COLO668 (cell line): Measurements from ENCODE around the gene ZNF83.
"Not testable (repeated sequence)": the region's sequence is repeated elsewhere in the genome, so short reads cannot be mapped to it uniquely, and the experiment has no call there.

ENCODE experiments used
- DNase-seq: peaks from one replicate; lab custom pipeline; 2025; ENCODE audit not compliant: unreplicated experiment; lab: John Stamatoyannopoulos, UW

ZNF83 gene

GRCh38 chr19:52640916-52641315 lies 2.8 kb upstream of the ZNF83 start:
- no peak for DNase-seq

- DNase-seq, result no peak
These were observed 1.8 kb upstream of the ZNF83 start for GRCh38 chr19:52639996-52640395.

GRCh38 chr19:52638601-52639000 lies 446 bp upstream of the ZNF83 start:
- DNase-seq, result peak; percentile 66

GRCh38 chr19:52635786-52636570 lies 2.2 kb downstream of the ZNF83 start:
- no peak for DNase-seq

- DNase-seq, result not testable (repeated sequence)
These were observed 10.7 kb downstream of the ZNF83 start for GRCh38 chr19:52627441-52627840.

- no peak for DNase-seq
These were observed 11.2 kb downstream of the ZNF83 start for GRCh38 chr19:52626915-52627314.

- DNase-seq, result no peak
These were observed 15.9 kb downstream of the ZNF83 start for GRCh38 chr19:52622261-52622660.

- DNase-seq, result no peak
These were observed 16.8 kb downstream of the ZNF83 start for GRCh38 chr19:52621376-52621775.

- DNase-seq, result no peak
These were observed 24.8 kb downstream of the ZNF83 start for GRCh38 chr19:52613299-52613906.

GRCh38 chr19:52603558-52604207 lies 34.5 kb downstream of the ZNF83 start:
- DNase-seq, result no peak

GRCh38 chr19:52602941-52603340 lies 35.2 kb downstream of the ZNF83 start:
- DNase-seq, result no peak

GRCh38 chr19:52601974-52602366 lies 36.2 kb downstream of the ZNF83 start:
- not testable (repeated sequence) for DNase-seq

- DNase-seq, result peak; percentile 94
These were observed 36.9 kb downstream of the ZNF83 start for GRCh38 chr19:52601025-52601973.

- DNase-seq, result peak; percentile 67
These were observed 37.5 kb downstream of the ZNF83 start for GRCh38 chr19:52600639-52601024.

GRCh38 chr19:52599241-52599640 lies 38.9 kb downstream of the ZNF83 start:
- no peak for DNase-seq

- DNase-seq, result not testable (repeated sequence)
These were observed 44.7 kb downstream of the ZNF83 start for GRCh38 chr19:52593441-52593840.

GRCh38 chr19:52592301-52592700 lies 45.9 kb downstream of the ZNF83 start:
- DNase-seq, result no peak

GRCh38 chr19:52590728-52591127 lies 47.4 kb downstream of the ZNF83 start:
- DNase-seq, result peak; percentile 3

- DNase-seq, result no peak
These were observed 52.6 kb downstream of the ZNF83 start for GRCh38 chr19:52585604-52586003.

GRCh38 chr19:52584736-52585440 lies 53.3 kb downstream of the ZNF83 start:
- no peak for DNase-seq
